BLaER1 (cell line): ENCODE measurements around the gene SPDEF.

Experiments used
- H3K27ac ChIP-seq: shearing (Covaris generic); formaldehyde crosslinking; 2 replicates; pipeline ENCODE4 v1.8.1; 2022
- H3K27me3 ChIP-seq: shearing (Covaris generic); formaldehyde crosslinking; 2 replicates; pipeline ENCODE4 v1.8.1; 2022
- H3K36me3 ChIP-seq: shearing (Covaris generic); formaldehyde crosslinking; 2 replicates; pipeline ENCODE4 v1.8.1; 2022
- H3K4me1 ChIP-seq: shearing (Covaris generic); formaldehyde crosslinking; 2 replicates; pipeline ENCODE4 v1.8.1; 2022
- H3K4me2 ChIP-seq: shearing (Covaris generic); formaldehyde crosslinking; 2 replicates; pipeline ENCODE4 v1.8.1; 2022
- H3K4me3 ChIP-seq: shearing (Covaris generic); formaldehyde crosslinking; 2 replicates; pipeline ENCODE4 v1.8.1; 2022
- H3K9ac ChIP-seq: shearing (Covaris generic); formaldehyde crosslinking; 2 replicates; pipeline ENCODE4 v1.8.1; 2022
- H3K9me3 ChIP-seq: shearing (Covaris generic); formaldehyde crosslinking; 2 replicates; pipeline ENCODE4 v1.8.1; 2022
- H4K20me1 ChIP-seq: shearing (Covaris generic); formaldehyde crosslinking; 2 replicates; pipeline ENCODE4 v1.8.1; 2022
- Cebpa-rat ChIP-seq: shearing (Covaris generic); IDR thresholded peaks from 2 replicates; pipeline ENCODE4 v1.8.1; 2022

Gene SPDEF

DNA sequence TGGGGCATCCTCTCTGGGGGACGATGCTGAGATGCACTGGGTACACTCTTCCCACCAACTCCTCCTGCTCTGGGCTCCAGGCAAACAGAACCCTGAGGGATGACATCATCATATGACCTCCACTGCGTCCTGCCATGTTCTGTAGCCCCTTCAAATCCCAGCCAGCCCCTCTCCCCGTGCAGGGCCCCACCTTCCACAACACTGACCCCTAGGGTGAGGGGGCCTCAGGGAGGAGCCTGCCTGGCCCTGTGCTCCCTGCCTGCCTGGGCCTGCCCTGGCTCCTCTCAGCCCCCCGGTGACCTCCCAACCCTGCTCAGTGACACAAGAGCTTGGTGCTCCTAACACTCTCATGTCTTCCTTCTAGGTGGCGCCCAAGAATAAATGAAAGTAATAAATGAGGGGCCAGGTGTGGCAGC lies 9.6 kb upstream of the SPDEF start:
- no peak overlapping the region for H3K9ac ChIP-seq
- no peaks in the 10 kb centered on the region for H3K4me1 ChIP-seq
- no peaks in the 10 kb centered on the region for H3K27me3 ChIP-seq
- H3K9me3 ChIP-seq, result no peaks in the 10 kb centered on the region
- H3K27ac ChIP-seq, result no peak overlapping the region
- H3K4me2 ChIP-seq, result no peak overlapping the region
- no peaks in the 10 kb centered on the region for H4K20me1 ChIP-seq
- H3K36me3 ChIP-seq, result no peaks in the 10 kb centered on the region
- no peak overlapping the region for H3K4me3 ChIP-seq
- no peak for TF ChIP-seq Cebpa-rat

DNA sequence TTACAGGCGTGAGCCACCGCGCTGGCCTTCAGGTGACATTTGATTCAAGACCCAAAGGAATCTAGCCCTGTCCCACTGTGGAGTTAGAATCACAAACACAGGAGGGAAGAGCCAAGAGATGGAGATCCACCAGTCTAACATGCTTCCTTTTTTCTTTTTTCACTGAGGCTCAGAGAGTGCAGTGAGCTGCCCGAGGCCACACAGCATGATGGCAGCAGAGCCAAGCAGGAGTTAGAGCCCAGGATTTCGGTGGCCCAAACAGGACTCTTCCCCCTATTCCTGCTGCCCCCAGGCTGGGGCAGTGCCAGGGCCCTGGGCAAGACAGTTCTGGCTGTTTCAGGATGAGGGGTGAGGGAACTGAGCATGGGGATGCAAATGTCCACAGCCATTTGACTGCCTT lies 8.1 kb upstream of the SPDEF start:
- Histone ChIP-seq H3K9ac (no peak overlapping the region), H4K20me1 (no peaks in the 10 kb centered on the region), H3K27ac (no peak overlapping the region), H3K4me1 (no peaks in the 10 kb centered on the region), H3K36me3 (no peaks in the 10 kb centered on the region), H3K9me3 (no peaks in the 10 kb centered on the region), H3K4me3 (no peak overlapping the region), H3K4me2 (no peak overlapping the region), H3K27me3 (no peaks in the 10 kb centered on the region)
- no peak for TF ChIP-seq Cebpa-rat

DNA sequence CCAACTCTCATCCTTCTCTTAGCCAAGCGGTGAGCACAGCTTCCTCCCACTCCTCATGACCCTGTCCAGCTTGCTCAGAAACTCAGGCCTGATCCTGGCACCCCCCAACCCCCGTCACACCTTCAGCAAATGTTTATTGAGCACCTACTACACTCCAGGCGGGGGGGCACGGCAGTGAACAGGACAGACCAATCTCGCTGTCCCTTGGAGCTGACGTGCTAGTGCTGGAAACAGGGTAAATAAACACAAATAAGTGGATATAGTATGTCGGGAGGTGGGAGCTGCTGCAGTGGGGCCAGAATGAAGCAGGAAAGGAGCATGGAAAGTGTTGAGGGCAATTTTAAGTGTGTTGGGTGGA lies 7.4 kb upstream of the SPDEF start:
- Histone ChIP-seq H3K4me2 (no peak overlapping the region), H3K4me1 (no peaks in the 10 kb centered on the region)
- TF ChIP-seq Cebpa-rat, result no peak

DNA sequence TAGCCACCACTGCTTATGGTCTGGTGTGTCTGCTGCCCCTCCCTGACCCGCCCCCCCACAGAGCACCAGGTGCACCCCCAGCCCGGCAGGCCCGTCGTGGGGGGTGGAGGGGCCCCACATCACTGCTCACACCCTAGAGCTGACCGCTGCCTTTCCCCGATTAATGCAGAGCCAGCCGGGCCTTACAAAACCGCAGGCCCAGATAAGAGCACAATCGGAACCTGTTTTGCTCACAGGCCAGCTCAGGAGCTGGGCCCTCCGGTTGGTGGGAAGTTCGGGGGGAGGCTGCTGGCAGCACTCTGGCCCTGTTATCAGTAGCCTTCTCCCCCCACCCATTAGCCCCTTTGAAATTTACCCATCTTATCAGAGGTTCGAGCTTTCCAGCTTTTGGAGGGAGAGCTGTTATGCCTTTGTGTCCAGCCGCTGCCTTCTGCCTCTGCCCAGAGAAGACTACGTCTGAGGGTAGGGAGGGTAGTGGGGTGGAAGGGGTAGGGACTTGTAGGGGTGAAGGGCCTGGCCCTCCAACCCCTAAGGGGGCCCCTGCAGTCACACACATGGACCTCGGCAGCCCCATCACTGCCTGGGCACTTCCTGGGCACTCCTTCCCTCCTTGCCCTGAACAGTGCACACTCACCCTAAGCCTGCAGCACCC lies 6.9 kb upstream of the SPDEF start:
- Histone ChIP-seq H3K9ac (no peak overlapping the region), H3K4me3 (no peak overlapping the region), H3K36me3 (no peaks in the 10 kb centered on the region), H3K4me1 (no peaks in the 10 kb centered on the region), H3K27ac (no peak overlapping the region), H3K4me2 (no peak overlapping the region), H3K27me3 (no peaks in the 10 kb centered on the region), H4K20me1 (no peaks in the 10 kb centered on the region), H3K9me3 (peaks cover 9% of the 10 kb centered on the region)
- no peak for TF ChIP-seq Cebpa-rat

More for the DNA sequence above, 7.4 kb upstream of the SPDEF start:
- Histone ChIP-seq H3K9ac (no peak overlapping the region), H3K27me3 (no peaks in the 10 kb centered on the region), H3K9me3 (peaks cover 4% of the 10 kb centered on the region), H3K36me3 (no peaks in the 10 kb centered on the region), H3K4me3 (no peak overlapping the region), H4K20me1 (no peaks in the 10 kb centered on the region), H3K27ac (no peak overlapping the region)

DNA sequence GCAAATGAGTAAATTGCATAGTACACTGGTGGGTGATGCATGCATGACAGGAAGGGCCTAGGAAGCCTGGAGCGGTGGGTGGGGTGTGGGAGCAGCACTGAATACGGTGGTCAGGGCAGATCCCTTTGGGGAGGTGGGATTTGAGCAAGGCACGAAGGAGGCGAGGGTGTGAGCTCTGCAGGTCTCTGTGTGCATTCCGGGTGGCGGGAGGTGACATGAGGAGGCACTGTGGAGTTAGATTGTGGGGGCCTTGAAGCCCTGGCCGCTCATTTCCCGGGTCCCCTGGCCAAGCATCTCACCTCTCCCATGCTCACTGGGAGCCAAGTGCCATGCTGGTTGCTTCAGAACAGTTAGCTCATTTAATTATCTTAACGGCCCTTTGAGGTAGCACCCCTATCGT lies 6.2 kb upstream of the SPDEF start:
- Histone ChIP-seq H3K27ac (no peak overlapping the region), H3K4me3 (no peak overlapping the region), H3K36me3 (no peaks in the 10 kb centered on the region), H4K20me1 (no peaks in the 10 kb centered on the region), H3K4me2 (no peak overlapping the region), H3K9ac (no peak overlapping the region), H3K9me3 (peaks cover 11% of the 10 kb centered on the region), H3K27me3 (no peaks in the 10 kb centered on the region), H3K4me1 (peaks cover 2% of the 10 kb centered on the region; the same call in 1 of the 2 replicates)
- TF ChIP-seq Cebpa-rat, result no peak

DNA sequence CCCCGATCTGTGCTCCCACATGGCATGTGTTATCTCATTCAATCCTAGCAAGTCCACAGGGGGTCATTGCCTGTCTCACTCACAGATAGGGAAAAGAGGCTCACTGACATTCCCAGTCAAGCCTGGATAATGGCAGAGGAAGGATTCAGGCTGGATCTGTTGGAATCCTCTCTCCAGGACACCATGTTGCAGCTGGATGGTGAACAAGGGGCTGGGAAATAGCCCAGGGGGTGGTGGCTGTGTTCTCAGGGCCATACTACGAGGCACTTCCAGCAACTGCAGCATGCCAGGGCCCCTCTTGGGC lies 5.0 kb upstream of the SPDEF start:
- TF ChIP-seq Cebpa-rat, result no peak
- H4K20me1 ChIP-seq, result no peaks in the 10 kb centered on the region
- no peaks in the 10 kb centered on the region for H3K27me3 ChIP-seq
- peaks cover 10% of the 10 kb centered on the region; the same call in 1 of the 2 replicates for H3K4me1 ChIP-seq
- no peak overlapping the region for H3K4me3 ChIP-seq
- H3K9me3 ChIP-seq, result peaks cover 11% of the 10 kb centered on the region
- H3K36me3 ChIP-seq, result no peaks in the 10 kb centered on the region
- H3K27ac ChIP-seq, result no peak overlapping the region
- H3K4me2 ChIP-seq, result no peak overlapping the region
- H3K9ac ChIP-seq, result no peak overlapping the region

DNA sequence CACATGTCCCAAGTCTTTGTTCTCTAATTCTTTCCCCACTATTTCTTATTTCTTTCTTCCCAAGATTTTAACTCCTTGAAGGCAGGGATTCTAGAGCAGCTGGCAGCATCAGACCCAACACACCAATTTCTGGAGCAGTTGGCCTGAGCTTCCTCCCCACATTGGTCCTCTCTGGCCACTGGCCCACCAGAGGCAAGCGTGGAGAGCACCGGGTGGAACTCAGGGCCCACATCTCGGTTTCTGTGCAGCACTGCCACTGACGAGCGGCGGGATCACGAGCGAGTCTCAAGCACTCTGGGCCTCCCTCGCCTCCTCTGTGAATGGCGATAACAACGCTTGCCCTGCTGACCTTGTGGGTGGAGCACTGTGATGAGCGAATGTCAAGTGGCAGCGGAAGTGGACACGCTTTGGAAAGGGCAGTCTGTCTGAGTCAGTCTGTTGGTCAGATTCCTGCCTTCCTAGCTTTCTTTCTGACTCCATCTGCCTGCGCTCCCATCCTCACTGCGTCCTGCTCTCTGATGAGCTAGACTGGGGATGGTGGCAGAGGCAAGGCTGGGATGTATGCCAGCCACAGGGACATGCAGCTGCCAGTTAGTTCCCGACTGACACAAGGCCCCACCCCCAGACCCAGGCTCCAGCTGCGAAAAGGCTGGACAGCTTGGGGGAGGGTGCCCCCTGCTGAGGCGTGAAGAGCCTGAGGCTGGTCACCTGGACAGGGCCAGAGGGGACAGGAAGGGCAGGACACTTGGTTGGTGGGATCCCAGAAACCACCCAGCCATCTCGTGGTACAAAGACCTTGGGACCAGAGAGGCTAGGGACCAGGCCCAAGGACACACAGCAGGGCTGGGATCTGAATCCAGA lies 4.5 kb upstream of the SPDEF start:
- Histone ChIP-seq H3K27me3 (no peaks in the 10 kb centered on the region), H3K36me3 (no peaks in the 10 kb centered on the region), H3K9me3 (peaks cover 11% of the 10 kb centered on the region), H3K9ac (no peak overlapping the region), H3K4me1 (peaks cover 16% of the 10 kb centered on the region), H3K27ac (no peak overlapping the region), H3K4me2 (no peak overlapping the region), H4K20me1 (no peaks in the 10 kb centered on the region), H3K4me3 (no peak overlapping the region)
- TF ChIP-seq Cebpa-rat, result no peak

DNA sequence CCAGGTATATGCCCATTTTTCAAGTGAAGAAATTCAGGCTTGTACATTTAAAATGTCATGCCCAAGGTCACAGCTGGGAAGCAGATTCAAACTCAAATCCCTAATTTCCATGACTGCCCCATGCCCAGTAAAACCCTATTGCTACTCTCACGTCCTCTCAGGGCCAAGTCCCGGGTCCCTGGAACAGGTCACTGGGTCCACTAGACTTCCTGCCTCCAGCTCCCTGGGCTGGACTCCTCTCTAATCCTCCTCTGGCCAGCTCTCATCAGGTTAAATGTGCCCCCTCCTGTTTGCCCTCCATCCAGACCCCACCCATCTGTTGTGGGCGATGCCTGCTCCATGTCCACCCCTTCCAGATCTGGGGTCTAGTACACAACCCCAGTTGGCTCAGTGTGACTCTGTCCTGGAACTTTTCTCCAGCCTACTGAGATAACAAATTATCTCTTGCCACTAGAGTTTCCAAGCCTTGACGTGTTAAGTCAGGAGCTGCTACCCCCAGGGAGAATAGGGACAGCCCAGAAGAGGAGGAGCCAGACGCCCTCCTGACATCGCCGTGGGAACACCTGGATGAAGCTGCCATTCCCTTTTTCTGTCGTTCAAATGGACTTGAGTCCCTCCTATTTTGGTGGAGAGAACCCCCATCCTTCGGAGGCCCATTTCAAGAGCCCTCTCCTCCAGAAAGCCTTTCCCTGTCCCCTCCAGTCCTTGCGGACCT lies 3.7 kb upstream of the SPDEF start:
- H3K9ac ChIP-seq, result no peak overlapping the region
- no peaks in the 10 kb centered on the region for H3K36me3 ChIP-seq
- H3K4me3 ChIP-seq, result no peak overlapping the region
- TF ChIP-seq Cebpa-rat, result no peak
- peaks cover 11% of the 10 kb centered on the region for H3K9me3 ChIP-seq
- H3K27ac ChIP-seq, result no peak overlapping the region
- no peaks in the 10 kb centered on the region for H3K27me3 ChIP-seq
- peaks cover 24% of the 10 kb centered on the region for H3K4me1 ChIP-seq
- no peak overlapping the region for H3K4me2 ChIP-seq
- no peaks in the 10 kb centered on the region for H4K20me1 ChIP-seq

DNA sequence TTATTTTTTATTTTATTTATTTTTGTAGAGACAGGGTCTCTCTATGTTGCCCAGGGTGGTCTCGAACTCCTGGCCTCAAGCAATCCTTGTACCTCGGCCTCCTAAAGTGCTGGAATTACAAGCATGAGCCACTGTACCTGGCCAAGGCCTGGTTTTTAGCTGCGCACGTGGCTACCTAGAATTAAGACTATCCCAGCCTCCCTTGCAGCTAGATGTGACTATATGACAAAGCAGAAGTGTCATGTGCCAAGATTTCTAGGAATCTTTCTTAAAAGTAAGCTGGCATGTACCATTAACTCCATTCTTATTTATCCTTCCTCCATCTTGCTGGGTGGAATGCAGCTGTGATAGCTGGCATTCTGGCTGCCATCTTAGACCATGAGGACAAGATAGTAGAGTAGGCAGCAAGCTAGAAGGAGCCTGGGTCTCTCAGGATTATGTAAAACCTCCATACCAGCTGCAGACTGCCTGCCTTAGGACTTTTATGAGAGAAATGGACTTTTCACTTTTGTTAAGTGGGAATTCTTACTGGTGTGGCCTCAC lies 2.1 kb upstream of the SPDEF start:
- H3K9ac ChIP-seq, result no peak overlapping the region
- H3K27ac ChIP-seq, result no peak overlapping the region
- no peak for TF ChIP-seq Cebpa-rat
- no peak overlapping the region for H3K4me3 ChIP-seq
- H3K27me3 ChIP-seq, result no peaks in the 10 kb centered on the region
- H4K20me1 ChIP-seq, result no peaks in the 10 kb centered on the region
- no peak overlapping the region for H3K4me2 ChIP-seq
- H3K9me3 ChIP-seq, result peaks cover 11% of the 10 kb centered on the region
- no peaks in the 10 kb centered on the region for H3K36me3 ChIP-seq
- peaks cover 38% of the 10 kb centered on the region for H3K4me1 ChIP-seq

DNA sequence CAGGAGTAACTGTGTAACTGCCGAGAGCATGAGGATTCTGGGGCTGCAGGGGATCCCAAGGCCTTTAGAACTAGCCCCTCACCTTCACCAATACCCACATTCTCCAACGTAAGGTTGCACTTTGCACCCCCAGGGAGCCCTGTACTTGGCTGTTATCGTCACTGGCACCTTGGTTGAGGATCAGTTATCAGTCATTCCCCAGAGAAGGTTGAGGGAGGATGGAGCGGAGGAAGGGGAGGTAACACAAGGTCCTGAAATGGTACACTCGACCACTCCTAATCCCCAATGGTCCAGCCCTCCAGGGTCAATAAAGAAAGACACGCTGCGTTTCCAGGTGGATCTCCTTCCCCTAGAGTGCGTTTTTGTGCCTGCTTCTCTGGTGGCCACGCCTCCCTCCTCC lies 1.1 kb upstream of the SPDEF start:
- Histone ChIP-seq H3K9me3 (peaks cover 11% of the 10 kb centered on the region), H3K27me3 (no peaks in the 10 kb centered on the region), H3K27ac (no peak overlapping the region), H3K4me3 (no peak overlapping the region), H3K36me3 (no peaks in the 10 kb centered on the region), H3K9ac (no peak overlapping the region), H4K20me1 (no peaks in the 10 kb centered on the region), H3K4me2 (no peak overlapping the region), H3K4me1 (peaks cover 38% of the 10 kb centered on the region)
- no peak for TF ChIP-seq Cebpa-rat
